ENCODE measurements around the gene SMC5. TPM values are rescaled to one million over a fixed set of nuclear protein-coding genes. Genes with fewer than 3 reads are reported as not detected.

The SMC5 gene
- total RNA-seq, 1 donor from 2014 or later, result 49.3 TPM

DNA sequence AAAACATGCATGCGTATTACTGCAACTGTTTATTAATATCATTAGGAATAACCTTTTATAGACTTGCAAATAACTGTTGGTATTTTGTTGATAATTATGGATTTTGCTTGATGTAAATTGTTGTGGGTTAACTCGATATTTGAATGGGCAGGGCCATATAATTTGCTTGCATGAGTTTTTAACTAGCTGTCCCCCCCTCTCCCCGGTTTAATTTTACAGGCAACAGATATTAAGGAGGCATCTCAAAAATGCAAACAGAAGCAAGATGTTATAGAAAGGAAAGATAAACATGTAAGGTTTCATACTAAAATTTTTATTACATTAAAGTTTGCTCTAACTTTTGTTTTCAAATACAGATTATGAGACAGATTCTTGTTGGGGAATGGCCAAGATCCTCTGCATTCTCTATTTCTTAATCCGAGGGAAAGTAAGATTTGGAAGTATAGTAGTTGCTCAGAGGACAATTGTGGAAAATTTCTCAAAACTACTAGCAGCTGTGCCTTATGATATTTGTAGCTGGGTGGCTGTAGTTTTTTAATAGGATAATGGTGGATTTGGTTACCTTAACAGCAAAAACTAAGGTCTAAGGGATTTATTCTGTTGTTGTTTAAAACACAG, 27.3 kb downstream of the SMC5 start:
- intact Hi-C loops (cut with micrococcal nuclease), result no loop called here
- no peak for DNase-seq
- H3K4me3 Mint-ChIP-seq, result no peak overlapping the region
- CTCF ChIA-PET, result no interaction called here
- no peaks in the 10 kb centered on the region for H3K27me3 Mint-ChIP-seq
- no peak for ATAC-seq (ENCODE audit: low read depth)
- H3K27ac Mint-ChIP-seq, result no peak overlapping the region
- POLR2A ChIA-PET, result no interaction called here
- H3K4me1 Mint-ChIP-seq, result no peaks in the 10 kb centered on the region
- H3K36me3 Mint-ChIP-seq (ENCODE audit: low read depth), result peaks cover 83% of the 10 kb centered on the region
- no peaks in the 10 kb centered on the region for H3K9me3 Mint-ChIP-seq
- TF ChIP-seq, protein P1, sequence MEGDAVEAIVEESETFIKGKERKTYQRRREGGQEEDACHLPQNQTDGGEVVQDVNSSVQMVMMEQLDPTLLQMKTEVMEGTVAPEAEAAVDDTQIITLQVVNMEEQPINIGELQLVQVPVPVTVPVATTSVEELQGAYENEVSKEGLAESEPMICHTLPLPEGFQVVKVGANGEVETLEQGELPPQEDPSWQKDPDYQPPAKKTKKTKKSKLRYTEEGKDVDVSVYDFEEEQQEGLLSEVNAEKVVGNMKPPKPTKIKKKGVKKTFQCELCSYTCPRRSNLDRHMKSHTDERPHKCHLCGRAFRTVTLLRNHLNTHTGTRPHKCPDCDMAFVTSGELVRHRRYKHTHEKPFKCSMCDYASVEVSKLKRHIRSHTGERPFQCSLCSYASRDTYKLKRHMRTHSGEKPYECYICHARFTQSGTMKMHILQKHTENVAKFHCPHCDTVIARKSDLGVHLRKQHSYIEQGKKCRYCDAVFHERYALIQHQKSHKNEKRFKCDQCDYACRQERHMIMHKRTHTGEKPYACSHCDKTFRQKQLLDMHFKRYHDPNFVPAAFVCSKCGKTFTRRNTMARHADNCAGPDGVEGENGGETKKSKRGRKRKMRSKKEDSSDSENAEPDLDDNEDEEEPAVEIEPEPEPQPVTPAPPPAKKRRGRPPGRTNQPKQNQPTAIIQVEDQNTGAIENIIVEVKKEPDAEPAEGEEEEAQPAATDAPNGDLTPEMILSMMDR (IDR thresholded peaks at IDR 0.05), result no peak

DNA sequence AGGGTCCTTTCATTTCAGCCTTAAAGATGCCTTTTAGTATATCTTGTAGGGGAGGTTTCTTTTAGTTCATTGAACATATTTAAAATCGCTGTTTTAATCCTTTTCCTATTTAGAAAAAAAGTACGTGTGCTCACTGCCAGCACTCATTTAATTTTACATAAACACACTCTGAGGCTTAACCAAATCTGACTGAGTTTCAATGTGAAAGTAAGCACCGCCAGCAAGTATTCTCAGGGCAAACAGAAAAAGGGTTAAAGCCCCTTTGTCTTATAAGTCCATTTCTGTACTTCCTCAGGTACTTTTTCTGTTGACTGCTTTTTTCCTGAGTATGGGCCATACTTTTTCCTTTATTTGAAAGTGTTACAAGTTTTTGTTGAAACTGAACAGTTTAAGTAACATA, 31.8 kb downstream of the SMC5 start:
- POLR2A ChIA-PET, result no interaction called here
- ATAC-seq (ENCODE audit: low read depth), result no peak
- Mint-ChIP-seq H3K9me3 (peaks cover 6% of the 10 kb centered on the region), H3K27me3 (no peaks in the 10 kb centered on the region), H3K36me3 (ENCODE audit: low read depth) (peaks cover 83% of the 10 kb centered on the region), H3K4me3 (no peak overlapping the region), H3K4me1 (no peaks in the 10 kb centered on the region), H3K27ac (no peak overlapping the region)
- TF ChIP-seq, protein P1 (IDR thresholded peaks at IDR 0.05), result no peak
- CTCF ChIA-PET, result no interaction called here
- no peak for DNase-seq
- intact Hi-C loops (cut with micrococcal nuclease), result no loop called here

DNA sequence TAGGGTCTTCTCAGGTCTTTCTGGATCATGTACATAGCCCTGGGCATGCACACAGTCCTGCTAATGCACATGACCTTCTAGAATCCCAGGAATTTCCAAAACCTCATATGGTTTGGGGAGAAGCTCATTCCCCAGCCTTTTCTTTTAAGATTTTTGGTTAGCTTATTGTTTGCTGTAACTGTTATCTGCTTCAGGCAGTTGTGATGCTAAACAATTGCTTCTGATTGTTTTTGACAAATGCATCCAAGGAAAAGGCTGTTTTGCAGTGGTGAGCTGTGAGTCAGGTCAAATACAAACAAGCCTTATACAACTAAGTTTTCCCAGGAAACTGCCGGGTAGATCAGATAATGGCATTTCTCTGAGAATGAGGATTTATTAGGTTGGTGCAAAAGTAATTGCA, 32.7 kb downstream of the SMC5 start:
- Mint-ChIP-seq H3K9me3 (peaks cover 6% of the 10 kb centered on the region), H3K36me3 (ENCODE audit: low read depth) (peaks cover 79% of the 10 kb centered on the region), H3K27ac (no peak overlapping the region), H3K27me3 (no peaks in the 10 kb centered on the region), H3K4me3 (no peak overlapping the region), H3K4me1 (no peaks in the 10 kb centered on the region)
- ATAC-seq (ENCODE audit: low read depth), result no peak
- ChIA-PET CTCF (no interaction called here), POLR2A (no interaction called here)
- intact Hi-C loops (cut with micrococcal nuclease), result no loop called here
- no peak for DNase-seq
- TF ChIP-seq, protein P1 (IDR thresholded peaks at IDR 0.05), result no peak

DNA sequence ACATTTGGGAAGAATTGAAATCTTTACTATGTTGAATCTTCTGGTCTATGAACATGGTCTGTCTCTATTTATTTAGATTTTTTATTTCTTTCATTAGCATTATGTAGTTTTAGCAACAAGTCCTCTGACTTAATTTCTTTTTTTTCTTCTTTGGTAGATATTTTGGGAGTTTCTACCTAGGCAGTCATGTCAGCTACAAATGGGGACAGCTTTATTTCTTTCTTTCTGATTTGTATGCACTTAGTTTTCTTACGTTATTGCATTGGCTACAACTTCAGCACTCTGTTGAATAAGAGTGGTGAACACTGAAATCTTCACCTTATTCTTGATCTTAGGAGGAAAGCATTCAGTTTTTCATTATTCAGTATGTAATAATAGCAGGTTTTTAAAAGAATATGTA, 33.5 kb downstream of the SMC5 start:
- Mint-ChIP-seq H3K4me1 (no peaks in the 10 kb centered on the region), H3K9me3 (peaks cover 6% of the 10 kb centered on the region), H3K27ac (no peak overlapping the region), H3K4me3 (no peak overlapping the region), H3K36me3 (ENCODE audit: low read depth) (peaks cover 79% of the 10 kb centered on the region), H3K27me3 (no peaks in the 10 kb centered on the region)
- ATAC-seq (ENCODE audit: low read depth) (no peak), DNase-seq (no peak)
- TF ChIP-seq, protein P1 (IDR thresholded peaks at IDR 0.05), result no peak
- intact Hi-C loops (cut with micrococcal nuclease), result no loop called here
- POLR2A ChIA-PET, result no interaction called here
- CTCF ChIA-PET, result no interaction called here

DNA sequence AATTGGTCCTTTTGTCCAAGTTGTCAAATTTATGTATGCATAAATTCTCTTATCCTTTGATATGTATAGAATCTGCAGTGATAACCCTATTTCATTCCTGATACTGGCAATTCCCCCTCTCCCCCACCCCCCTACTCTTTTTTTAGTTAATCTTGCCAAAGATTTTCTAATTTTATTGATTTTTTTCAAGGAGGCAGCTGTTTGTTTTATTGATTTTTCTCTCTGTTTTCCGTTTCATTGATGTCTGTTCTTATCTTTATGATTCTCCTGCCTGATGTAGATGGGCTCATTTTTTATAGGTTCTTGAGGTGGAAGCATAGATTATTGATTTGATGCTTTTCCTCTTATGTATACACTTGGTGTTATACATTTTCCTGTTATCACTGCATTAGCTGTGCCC, 34.4 kb downstream of the SMC5 start:
- TF ChIP-seq, protein P1 (IDR thresholded peaks at IDR 0.05), result no peak
- Mint-ChIP-seq H3K4me3 (no peak overlapping the region), H3K9me3 (peaks cover 6% of the 10 kb centered on the region), H3K36me3 (ENCODE audit: low read depth) (peaks cover 76% of the 10 kb centered on the region), H3K27ac (no peak overlapping the region), H3K27me3 (no peaks in the 10 kb centered on the region), H3K4me1 (no peaks in the 10 kb centered on the region)
- POLR2A ChIA-PET, result no interaction called here
- ATAC-seq (ENCODE audit: low read depth) (no peak), DNase-seq (no peak)
- intact Hi-C loops (cut with micrococcal nuclease), result no loop called here
- CTCF ChIA-PET, result no interaction called here

Data from activated B cell treated with CpG ODN at 0.5 μM for 24 hours (primary cell).